Mammary epithelial cell (primary cell): ENCODE measurements around the gene FIGNL2.

Experiments used
- CTCF ChIP-seq, 2 donors: IDR thresholded peaks in 1 of 2; conservative IDR thresholded peaks in 1 of 2; 2 replicates each; pipeline ENCODE4 v1.5.1; 2011 to 2012; ENCODE audit warnings: inconsistent platforms in 2 of 2, low read length in 2 of 2, mild to moderate bottlenecking in 2 of 2, control low read depth in 1 of 2, low read depth in 1 of 2; ENCODE audit not compliant: insufficient read depth in 1 of 2; ENCODE audit errors: extremely low read depth in 1 of 2
- EZH2 ChIP-seq: IDR thresholded peaks from 2 replicates; pipeline ENCODE4 v1.6.1; 2012; ENCODE audit warnings: low read length, inconsistent platforms, borderline replicate concordance

GRCh38 chr12:51847643-51848325 is 734 bp downstream of the FIGNL2 start:
- no peak for TF ChIP-seq CTCF (conservative IDR thresholded peaks at IDR 0.05 in 1 of 2, IDR thresholded peaks at IDR 0.05 in 1 of 2; ENCODE audit: extremely low read depth in 1 of 2, insufficient read depth in 1 of 2, low read depth in 1 of 2, low read length in 2 of 2)
- TF ChIP-seq EZH2 = no peak
